Activated naive CD8-positive, alpha-beta T cell (primary cell): ENCODE data around the gene VSNL1.

Experiments used
- H3K27ac Mint-ChIP-seq: one replicate; pipeline ENCODE4 v1.8.0; 2021; ENCODE audit warnings: mixed read lengths
- H3K27me3 Mint-ChIP-seq: one replicate; pipeline ENCODE4 v1.8.0; 2021; ENCODE audit warnings: mixed read lengths
- H3K36me3 Mint-ChIP-seq: one replicate; pipeline ENCODE4 v1.8.0; 2021; ENCODE audit warnings: mixed read lengths
- H3K4me1 Mint-ChIP-seq: one replicate; pipeline ENCODE4 v1.8.0; 2021; ENCODE audit warnings: low read depth, mixed read lengths
- H3K4me3 Mint-ChIP-seq: one replicate; pipeline ENCODE4 v1.8.0; 2021; ENCODE audit warnings: mild to moderate bottlenecking, mixed read lengths
- H3K9me3 Mint-ChIP-seq: one replicate; pipeline ENCODE4 v1.8.0; 2021; ENCODE audit warnings: low read depth, mixed read lengths

The VSNL1 gene

GRCh38 chr2:17584689-17585088 is 44.2 kb downstream of the VSNL1 start:
- no peak overlapping the region for H3K4me3 Mint-ChIP-seq
- H3K27ac Mint-ChIP-seq: no peak overlapping the region
- no peaks in the 10 kb centered on the region for H3K36me3 Mint-ChIP-seq
- no peaks in the 10 kb centered on the region for H3K9me3 Mint-ChIP-seq
- H3K27me3 Mint-ChIP-seq: peaks cover 5% of the 10 kb centered on the region
- H3K4me1 Mint-ChIP-seq: no peaks in the 10 kb centered on the region

DNA sequence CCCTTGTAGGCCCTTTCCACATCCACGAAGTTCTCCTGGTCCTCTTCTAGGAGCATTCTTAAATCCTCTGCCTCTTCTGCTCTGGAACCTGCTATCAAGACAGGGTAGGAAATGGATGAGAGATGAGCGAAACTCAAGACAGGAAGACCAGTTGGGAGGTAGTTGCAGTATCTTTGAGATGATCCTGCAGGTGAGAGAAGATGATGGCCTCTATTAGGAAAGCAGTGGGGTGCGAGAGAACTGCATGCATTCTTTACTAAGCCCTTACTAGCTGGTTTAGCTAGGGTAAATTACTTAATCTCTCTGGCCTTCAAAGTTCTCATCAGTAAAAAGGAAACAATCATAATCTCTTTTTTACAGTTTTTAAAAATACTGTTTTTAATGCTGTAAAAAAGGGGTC is 47.0 kb downstream of the VSNL1 start:
- Mint-ChIP-seq H3K4me1 (no peaks in the 10 kb centered on the region), H3K4me3 (no peak overlapping the region), H3K27ac (no peak overlapping the region), H3K36me3 (no peaks in the 10 kb centered on the region), H3K27me3 (peaks cover 7% of the 10 kb centered on the region), H3K9me3 (no peaks in the 10 kb centered on the region)

GRCh38 chr2:17588031-17588430 is 47.5 kb downstream of the VSNL1 start:
- no peaks in the 10 kb centered on the region for H3K4me1 Mint-ChIP-seq
- H3K4me3 Mint-ChIP-seq: no peak overlapping the region
- H3K27ac Mint-ChIP-seq: no peak overlapping the region
- H3K9me3 Mint-ChIP-seq: no peaks in the 10 kb centered on the region
- H3K27me3 Mint-ChIP-seq: peaks cover 7% of the 10 kb centered on the region
- H3K36me3 Mint-ChIP-seq: no peaks in the 10 kb centered on the region

DNA sequence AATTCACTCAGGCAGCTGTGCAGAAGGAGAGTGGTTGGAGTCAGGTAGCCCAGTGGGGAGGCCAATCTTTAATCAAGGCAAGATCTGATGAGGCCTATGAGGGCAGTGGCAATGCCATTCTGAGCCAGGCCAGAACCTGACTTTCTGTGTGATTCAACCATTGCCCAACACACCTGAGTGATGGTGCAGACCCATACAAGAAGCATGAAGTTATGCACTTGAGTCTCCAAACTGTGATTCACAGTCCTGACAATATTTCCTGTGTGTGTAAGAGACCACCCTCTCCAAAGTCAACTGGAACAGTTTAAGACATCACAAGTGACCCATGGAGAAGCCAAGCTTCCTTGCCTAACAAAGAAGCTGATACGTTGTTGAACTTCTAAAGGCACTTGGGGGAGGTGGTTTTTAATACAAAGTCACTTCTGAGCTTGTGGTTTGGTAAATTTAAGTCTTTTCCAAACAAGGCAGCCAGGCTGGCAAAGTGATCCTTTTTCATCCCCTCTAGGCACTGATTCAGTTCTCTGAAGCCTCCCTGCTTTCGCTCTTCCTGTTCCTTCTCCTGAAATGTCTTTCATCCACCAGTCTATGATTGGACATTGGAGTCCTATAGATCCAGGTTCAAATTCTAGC is 49.0 kb downstream of the VSNL1 start:
- Mint-ChIP-seq H3K4me1 (no peaks in the 10 kb centered on the region), H3K27me3 (peaks cover 7% of the 10 kb centered on the region), H3K27ac (no peak overlapping the region), H3K36me3 (no peaks in the 10 kb centered on the region), H3K4me3 (no peak overlapping the region), H3K9me3 (no peaks in the 10 kb centered on the region)

GRCh38 chr2:17590342-17590911 is 49.9 kb downstream of the VSNL1 start:
- Mint-ChIP-seq H3K27ac (no peak overlapping the region), H3K27me3 (peaks cover 7% of the 10 kb centered on the region), H3K9me3 (no peaks in the 10 kb centered on the region)

DNA sequence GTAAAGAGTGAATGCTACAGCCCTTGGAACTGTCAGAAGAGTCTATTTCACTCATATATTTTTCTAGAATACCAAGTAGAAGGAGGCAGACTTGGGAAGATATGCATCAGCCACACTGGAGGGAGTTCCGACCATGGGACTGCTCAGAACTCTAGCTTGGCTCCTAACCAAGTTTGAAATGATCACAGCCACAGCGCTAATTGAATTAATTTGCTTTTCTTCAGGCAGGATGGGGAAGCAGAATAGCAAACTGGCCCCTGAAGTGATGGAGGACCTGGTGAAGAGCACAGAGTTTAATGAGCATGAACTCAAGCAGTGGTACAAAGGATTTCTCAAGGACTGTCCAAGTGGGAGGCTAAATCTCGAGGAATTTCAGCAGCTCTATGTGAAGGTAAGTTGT is 51.4 kb downstream of the VSNL1 start:
- H3K4me1 Mint-ChIP-seq: no peaks in the 10 kb centered on the region
- H3K27me3 Mint-ChIP-seq: peaks cover 11% of the 10 kb centered on the region
- no peak overlapping the region for H3K27ac Mint-ChIP-seq
- H3K4me3 Mint-ChIP-seq: no peak overlapping the region
- no peaks in the 10 kb centered on the region for H3K36me3 Mint-ChIP-seq
- no peaks in the 10 kb centered on the region for H3K9me3 Mint-ChIP-seq

More at GRCh38 chr2:17590342-17590911, 49.9 kb downstream of the VSNL1 start:
- H3K4me1 Mint-ChIP-seq: no peaks in the 10 kb centered on the region
- no peak overlapping the region for H3K4me3 Mint-ChIP-seq
- H3K36me3 Mint-ChIP-seq: no peaks in the 10 kb centered on the region

- Mint-ChIP-seq H3K9me3 (no peaks in the 10 kb centered on the region), H3K27me3 (peaks cover 11% of the 10 kb centered on the region), H3K4me3 (no peak overlapping the region), H3K27ac (no peak overlapping the region), H3K36me3 (no peaks in the 10 kb centered on the region), H3K4me1 (no peaks in the 10 kb centered on the region)
These were observed 52.4 kb downstream of the VSNL1 start for GRCh38 chr2:17592731-17593409.

DNA sequence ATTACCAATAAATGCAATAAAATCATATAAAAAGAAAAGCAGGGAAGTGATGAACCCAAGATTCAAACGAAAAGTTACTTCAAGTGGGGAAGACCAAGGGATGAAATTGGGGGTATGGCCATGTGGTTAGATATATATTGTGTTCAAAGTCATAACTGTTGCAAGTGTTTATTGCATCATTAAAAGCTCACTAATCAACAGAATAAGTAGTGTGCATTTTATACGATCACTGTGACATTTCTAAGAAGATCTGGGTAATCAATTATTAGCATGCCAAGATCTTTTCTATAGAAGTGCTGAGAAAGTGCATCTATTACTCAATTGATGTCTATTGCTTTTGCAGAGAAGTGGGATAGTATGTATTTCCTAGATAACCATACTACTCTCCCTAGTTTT is 52.9 kb downstream of the VSNL1 start:
- H3K4me3 Mint-ChIP-seq: no peak overlapping the region
- no peaks in the 10 kb centered on the region for H3K4me1 Mint-ChIP-seq
- no peaks in the 10 kb centered on the region for H3K36me3 Mint-ChIP-seq
- H3K27ac Mint-ChIP-seq: no peak overlapping the region
- H3K27me3 Mint-ChIP-seq: peaks cover 9% of the 10 kb centered on the region
- H3K9me3 Mint-ChIP-seq: no peaks in the 10 kb centered on the region

DNA sequence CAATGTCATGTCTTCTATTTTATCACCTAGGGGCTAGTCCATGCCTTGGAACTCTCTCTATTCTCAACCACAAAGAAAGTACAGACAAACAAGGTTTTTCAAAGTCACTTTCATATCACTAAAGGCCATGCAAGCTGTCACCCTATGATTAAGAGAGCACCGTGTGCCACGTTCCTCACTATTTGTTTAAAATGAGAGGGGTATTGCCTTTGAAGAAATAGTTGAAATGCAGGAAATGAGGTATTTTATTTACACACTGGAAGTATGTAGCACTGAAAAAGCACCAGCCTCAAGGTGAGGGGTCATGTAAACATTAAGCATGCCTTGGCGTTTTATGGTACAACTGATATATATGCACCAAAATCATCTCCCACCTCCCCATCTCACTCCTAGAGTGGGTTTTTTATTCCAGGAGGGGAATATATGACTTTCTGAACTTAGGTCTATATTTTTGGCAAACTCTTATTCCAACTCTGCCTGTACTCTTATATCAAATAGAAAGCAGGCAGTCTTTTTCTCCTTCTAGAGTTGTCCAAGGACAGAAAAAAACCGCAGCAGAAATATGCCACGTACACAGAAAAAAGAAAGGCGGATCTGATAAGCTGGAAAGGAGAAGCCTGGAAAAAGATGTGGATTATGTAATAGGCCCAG is 53.5 kb downstream of the VSNL1 start:
- Mint-ChIP-seq H3K27ac (no peak overlapping the region), H3K4me3 (no peak overlapping the region), H3K27me3 (peaks cover 8% of the 10 kb centered on the region), H3K4me1 (no peaks in the 10 kb centered on the region), H3K9me3 (no peaks in the 10 kb centered on the region), H3K36me3 (no peaks in the 10 kb centered on the region)

GRCh38 chr2:17594533-17595401 is 54.3 kb downstream of the VSNL1 start:
- Mint-ChIP-seq H3K27ac (no peak overlapping the region), H3K4me3 (no peak overlapping the region), H3K36me3 (no peaks in the 10 kb centered on the region), H3K27me3 (peaks cover 6% of the 10 kb centered on the region), H3K4me1 (no peaks in the 10 kb centered on the region), H3K9me3 (no peaks in the 10 kb centered on the region)

DNA sequence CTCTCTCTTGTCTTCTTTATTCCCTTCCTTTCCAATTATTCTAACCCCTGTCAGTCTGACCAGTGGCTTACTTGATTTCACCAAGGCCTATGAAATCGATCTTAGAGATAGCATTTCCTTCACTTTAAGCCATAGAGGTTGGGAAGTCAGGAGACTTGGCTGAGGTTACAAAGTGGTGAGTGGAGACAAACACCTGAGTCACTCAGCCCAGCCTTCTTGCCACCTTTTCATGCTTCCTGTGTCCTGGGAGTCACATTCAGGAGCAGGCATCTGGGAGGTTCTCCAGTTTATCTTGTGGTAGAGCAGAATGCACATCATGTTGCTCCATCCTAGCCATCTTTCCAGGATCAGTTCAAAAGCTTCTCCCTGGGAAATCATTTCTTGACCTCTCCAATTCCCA is 59.1 kb downstream of the VSNL1 start:
- Mint-ChIP-seq H3K9me3 (no peaks in the 10 kb centered on the region), H3K27ac (no peak overlapping the region)

DNA sequence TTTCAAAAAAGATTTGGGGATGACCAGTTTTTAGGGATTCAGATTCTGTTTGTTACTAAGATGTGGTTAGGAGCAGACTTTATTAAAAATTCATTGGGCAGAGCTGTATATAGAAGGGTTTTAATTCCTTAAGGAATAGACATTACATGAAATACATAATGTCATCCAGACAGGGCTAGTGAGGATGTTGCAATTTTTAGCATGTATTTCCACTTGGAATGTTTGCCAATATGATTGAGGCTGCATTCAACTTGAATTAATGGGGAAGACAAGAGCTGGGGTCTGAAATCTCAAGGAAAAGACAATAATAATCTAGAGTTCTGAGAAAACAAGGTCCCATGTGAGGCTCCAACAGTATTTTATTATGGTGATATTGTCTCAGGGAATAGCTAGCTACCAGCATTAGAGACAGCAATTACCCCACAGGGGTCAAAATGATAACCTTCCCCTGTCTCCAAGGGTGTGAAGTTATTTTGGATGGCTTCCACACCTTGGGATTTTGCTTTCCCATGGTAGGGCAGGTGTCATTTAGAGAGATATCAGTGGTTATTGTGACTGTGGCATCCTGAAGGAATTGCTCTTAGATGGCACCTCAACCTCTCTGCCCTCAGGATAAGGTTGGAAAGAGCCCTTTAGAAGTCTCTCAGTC is 60.2 kb downstream of the VSNL1 start:
- no peak overlapping the region for H3K4me3 Mint-ChIP-seq
- H3K27ac Mint-ChIP-seq: no peak overlapping the region
- H3K36me3 Mint-ChIP-seq: no peaks in the 10 kb centered on the region
- no peaks in the 10 kb centered on the region for H3K4me1 Mint-ChIP-seq
- H3K27me3 Mint-ChIP-seq: peaks cover 5% of the 10 kb centered on the region
- H3K9me3 Mint-ChIP-seq: no peaks in the 10 kb centered on the region

More for the DNA sequence above, 59.1 kb downstream of the VSNL1 start:
- peaks cover 5% of the 10 kb centered on the region for H3K27me3 Mint-ChIP-seq
- no peaks in the 10 kb centered on the region for H3K4me1 Mint-ChIP-seq
- no peaks in the 10 kb centered on the region for H3K36me3 Mint-ChIP-seq
- no peak overlapping the region for H3K4me3 Mint-ChIP-seq

DNA sequence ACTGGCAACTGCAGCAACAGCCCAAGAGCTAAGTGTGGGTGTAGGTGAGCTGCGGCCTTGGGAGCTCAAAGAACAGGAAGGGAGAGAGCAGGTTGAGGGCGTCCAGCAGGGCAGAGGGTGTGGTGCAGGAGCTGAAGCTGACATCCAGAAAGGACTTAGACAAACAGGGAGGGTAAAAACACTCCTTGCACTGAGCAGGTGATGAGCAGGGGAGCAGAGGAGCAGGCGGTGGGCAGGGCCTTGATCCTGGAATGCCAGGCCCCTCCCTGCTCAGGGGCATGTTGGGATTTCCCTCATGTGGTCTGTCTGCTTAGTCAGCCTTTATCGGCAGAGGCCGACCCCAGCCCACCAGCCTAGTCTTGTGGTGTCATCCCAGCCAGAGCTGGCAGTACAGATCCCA is 63.6 kb downstream of the VSNL1 start:
- Mint-ChIP-seq H3K4me3 (no peak overlapping the region), H3K36me3 (no peaks in the 10 kb centered on the region), H3K27ac (no peak overlapping the region), H3K27me3 (peaks cover 1% of the 10 kb centered on the region), H3K9me3 (no peaks in the 10 kb centered on the region), H3K4me1 (no peaks in the 10 kb centered on the region)

DNA sequence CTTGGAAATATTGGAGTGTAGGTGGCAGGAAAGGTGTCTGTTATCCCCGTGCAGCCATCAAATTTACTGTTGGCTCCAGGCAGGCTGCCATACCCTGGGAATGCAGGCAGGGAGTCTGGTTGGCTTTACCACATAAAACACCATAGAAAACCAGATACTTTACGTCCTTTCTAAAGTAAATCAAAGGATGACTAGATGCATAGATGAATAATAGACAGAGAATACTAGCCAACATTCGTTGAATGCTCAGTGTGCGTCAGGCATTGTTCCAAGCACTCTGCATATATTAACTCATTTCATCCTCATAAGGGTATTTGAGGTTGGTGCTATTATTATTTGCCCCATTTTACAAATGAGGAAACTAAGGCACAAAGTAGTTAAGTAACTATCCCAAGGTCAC is 65.2 kb downstream of the VSNL1 start:
- H3K36me3 Mint-ChIP-seq: no peaks in the 10 kb centered on the region
- peaks cover 1% of the 10 kb centered on the region for H3K27me3 Mint-ChIP-seq
- H3K9me3 Mint-ChIP-seq: no peaks in the 10 kb centered on the region
- H3K27ac Mint-ChIP-seq: no peak overlapping the region
- no peak overlapping the region for H3K4me3 Mint-ChIP-seq
- H3K4me1 Mint-ChIP-seq: no peaks in the 10 kb centered on the region
